OCI-LY1 (cell line): ENCODE results near the gene SLC22A1.

Source experiments
- CTCF ChIP-seq: fragments of 200-600 bp; sonication (generic), shearing (Covaris generic); IDR thresholded peaks from 2 replicates; pipeline ENCODE4 v1.5.1; 2017; ENCODE audit warnings: mild to moderate bottlenecking, antibody characterized with exemption, low read length, moderate library complexity, mixed read lengths
- EZH2 ChIP-seq: fragments of 200-600 bp; sonication (generic), shearing (Covaris generic); IDR thresholded peaks from 2 replicates; pipeline ENCODE4 v1.8.0; 2017; ENCODE audit warnings: borderline replicate concordance, mixed run types, mild to moderate bottlenecking, antibody characterized with exemption, low read length, moderate library complexity, mixed read lengths

DNA sequence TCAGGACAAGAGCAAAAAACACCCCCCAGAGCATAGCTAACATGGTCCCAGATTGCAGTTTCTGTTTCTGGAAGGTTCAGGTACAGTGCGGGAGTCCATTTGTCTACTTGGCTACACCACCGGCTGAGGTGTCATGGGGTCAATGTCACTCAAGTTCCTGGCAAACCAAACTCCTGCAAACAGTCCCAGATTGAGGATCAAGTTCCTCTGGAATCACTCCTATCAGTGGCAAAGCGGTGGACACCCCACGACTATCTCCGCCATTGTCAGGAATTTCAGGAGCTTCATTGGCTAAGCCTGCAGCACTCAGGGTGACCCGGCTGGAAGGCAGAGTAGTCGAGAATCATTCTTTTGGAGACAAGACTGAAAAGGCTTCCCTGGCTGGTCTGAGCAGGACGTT, 41.8 kb downstream of the SLC22A1 start:
- TF ChIP-seq CTCF (no peak), EZH2 (no peak)
